ENCODE results near the gene HSPA12B.

HSPA12B gene, protein sequence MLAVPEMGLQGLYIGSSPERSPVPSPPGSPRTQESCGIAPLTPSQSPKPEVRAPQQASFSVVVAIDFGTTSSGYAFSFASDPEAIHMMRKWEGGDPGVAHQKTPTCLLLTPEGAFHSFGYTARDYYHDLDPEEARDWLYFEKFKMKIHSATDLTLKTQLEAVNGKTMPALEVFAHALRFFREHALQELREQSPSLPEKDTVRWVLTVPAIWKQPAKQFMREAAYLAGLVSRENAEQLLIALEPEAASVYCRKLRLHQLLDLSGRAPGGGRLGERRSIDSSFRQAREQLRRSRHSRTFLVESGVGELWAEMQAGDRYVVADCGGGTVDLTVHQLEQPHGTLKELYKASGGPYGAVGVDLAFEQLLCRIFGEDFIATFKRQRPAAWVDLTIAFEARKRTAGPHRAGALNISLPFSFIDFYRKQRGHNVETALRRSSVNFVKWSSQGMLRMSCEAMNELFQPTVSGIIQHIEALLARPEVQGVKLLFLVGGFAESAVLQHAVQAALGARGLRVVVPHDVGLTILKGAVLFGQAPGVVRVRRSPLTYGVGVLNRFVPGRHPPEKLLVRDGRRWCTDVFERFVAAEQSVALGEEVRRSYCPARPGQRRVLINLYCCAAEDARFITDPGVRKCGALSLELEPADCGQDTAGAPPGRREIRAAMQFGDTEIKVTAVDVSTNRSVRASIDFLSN

DNA sequence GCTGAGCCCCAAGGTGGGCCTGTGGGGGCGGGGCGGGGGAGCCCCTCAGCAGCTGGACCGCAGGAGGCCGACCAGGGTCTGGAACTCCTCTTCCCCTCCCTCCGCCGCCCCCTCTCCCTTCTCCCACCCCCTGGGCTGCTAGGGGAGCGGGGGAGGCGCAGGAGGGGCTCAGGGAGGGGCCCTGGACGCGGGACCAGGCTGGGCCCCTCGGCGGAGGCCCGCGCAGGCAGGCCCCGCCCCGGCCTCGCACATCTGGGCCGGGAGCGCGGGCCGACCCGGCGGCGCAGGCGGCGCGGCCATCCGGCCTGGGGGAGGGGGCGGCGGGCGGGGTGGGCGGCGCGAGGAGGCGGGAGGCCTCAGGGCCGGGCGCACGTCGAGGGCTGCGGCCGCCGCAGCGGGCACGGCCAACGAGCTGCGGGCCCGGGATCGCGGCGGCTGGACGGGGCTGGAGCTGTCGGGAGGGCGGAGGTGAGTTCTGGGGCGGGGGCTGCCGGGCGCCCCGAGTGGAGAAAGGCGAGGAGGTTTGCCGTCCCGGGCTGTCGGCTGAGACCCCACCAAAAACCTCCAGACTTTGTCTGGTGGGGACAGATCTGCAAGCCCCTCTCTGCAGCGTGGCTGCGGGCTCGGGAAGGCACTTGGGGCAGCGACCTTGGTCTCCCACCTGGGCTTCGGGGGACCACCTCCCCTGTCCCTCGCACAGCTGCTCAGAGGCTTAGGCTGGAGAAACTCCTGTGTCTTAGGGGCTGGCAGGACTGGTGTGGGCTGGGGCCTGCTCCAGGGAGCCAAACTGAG lies at the start of gene HSPA12B:
Gene HSPA12B, plus strand, starts transcription at position 359 of the 792 bp plus-strand sequence. CDS start 5,990 bp downstream, outside the sequence.
- DNase-seq (ENCODE audit: low read depth): no peak

GRCh38 chr20:3685341-3685740 lies 47.1 kb upstream of the HSPA12B start:
- DNase-seq (ENCODE audit: low read depth): no peak

- no peak for DNase-seq (ENCODE audit: low read depth)
Measured at GRCh38 chr20:3686421-3686820, 46.1 kb upstream of the HSPA12B start.

- peak; percentile 31 for DNase-seq (ENCODE audit: low read depth)
Measured at GRCh38 chr20:3686867-3687321, 45.6 kb upstream of the HSPA12B start.

DNA sequence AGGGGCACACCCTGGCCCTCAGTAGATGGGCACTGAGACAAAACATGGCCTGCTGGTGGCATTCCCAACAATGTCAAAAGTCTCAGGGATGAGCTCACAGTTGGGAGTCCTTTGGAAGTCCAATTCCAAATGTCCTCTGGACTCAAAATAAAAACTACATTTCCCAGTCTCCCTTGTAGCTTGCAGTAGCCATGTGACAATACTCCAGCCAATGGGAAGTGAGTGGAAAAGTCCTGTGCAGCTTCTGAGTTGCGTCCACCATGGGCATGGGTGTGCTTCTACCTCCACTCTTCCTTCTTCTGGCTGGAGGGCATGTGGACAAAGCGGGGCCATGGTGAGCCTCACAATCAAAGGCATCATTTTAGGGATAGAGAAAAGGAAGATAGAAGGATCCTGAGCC lies 44.8 kb upstream of the HSPA12B start:
- DNase-seq (ENCODE audit: low read depth): no peak

GRCh38 chr20:3689978-3690377 lies 42.5 kb upstream of the HSPA12B start:
- no peak for DNase-seq (ENCODE audit: low read depth)

DNA sequence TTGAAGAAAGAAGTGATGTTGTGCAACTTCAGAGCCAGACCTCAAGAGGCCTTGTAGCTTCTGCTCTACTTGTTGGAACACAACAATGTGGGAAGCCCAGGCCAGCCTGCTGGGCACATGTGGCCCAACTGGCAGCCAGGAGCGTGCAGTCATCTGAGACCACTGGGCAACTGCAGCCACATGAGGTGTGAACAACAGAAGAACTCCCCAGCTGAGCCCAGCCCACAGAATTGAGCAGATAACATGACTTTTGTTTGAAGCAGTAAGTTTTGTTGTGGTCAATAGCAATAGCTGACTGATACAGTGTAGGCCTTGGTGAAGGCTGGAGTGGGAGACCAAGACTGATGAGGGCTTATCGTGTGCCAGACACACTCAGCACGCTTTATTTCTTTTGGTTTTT lies 42.1 kb upstream of the HSPA12B start:
- no peak for DNase-seq (ENCODE audit: low read depth)

GRCh38 chr20:3691306-3691705 lies 41.2 kb upstream of the HSPA12B start:
- no peak for DNase-seq (ENCODE audit: low read depth)

DNA sequence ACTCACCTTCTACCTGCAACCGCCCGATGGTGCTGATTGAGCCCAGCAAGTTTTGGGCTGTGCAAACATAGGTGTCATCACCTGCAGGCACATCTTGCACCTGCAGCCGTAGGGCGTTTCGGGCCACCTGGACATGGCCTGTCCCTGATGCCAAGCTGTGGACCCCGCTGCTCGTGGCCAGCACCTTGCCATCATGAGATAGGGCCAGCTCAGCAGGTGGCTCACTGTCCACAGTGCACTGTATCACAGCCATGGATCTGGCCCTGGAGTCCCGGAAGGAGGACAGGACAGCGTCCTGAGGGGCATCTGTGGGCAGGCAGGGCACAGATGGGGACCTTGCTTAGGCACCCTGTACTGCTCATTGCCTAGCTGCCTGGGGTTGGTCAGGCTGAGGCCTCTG lies 40.6 kb upstream of the HSPA12B start:
- DNase-seq (ENCODE audit: low read depth): no peak

DNA sequence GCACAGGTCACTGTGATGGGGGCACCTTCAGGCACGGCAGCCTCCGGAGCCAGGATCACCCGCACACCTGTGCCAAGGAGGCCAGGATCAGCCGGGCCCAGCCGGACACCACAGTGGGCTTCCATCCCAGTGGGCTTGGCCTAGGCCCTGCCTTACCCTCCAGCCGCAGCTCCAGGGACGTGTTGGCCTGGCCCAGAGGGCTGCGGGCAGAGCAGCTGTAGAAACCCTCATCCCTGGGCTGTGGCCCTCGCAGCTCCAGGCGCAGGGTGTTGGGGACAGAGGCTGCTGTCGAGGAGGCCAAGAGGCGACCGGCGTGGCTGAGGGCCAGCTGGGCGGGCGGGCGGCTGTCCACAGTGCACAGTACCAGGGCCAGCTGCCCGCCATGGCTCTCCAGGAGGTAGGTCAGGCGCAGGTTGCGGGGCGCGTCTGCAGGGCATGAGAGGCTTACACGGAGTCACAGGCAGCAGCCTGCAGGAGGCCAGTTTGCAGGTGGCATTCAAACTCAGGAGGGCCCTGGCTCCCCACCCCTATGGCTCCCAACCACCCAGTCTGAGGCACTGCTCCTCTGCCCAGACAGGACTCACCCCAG lies 39.7 kb upstream of the HSPA12B start:
- DNase-seq (ENCODE audit: low read depth): no peak

GRCh38 chr20:3693376-3693775 lies 39.1 kb upstream of the HSPA12B start:
- no peak for DNase-seq (ENCODE audit: low read depth)

GRCh38 chr20:3694864-3695263 lies 37.6 kb upstream of the HSPA12B start:
- DNase-seq (ENCODE audit: low read depth): no peak

GRCh38 chr20:3696200-3696599 lies 36.3 kb upstream of the HSPA12B start:
- no peak for DNase-seq (ENCODE audit: low read depth)

DNA sequence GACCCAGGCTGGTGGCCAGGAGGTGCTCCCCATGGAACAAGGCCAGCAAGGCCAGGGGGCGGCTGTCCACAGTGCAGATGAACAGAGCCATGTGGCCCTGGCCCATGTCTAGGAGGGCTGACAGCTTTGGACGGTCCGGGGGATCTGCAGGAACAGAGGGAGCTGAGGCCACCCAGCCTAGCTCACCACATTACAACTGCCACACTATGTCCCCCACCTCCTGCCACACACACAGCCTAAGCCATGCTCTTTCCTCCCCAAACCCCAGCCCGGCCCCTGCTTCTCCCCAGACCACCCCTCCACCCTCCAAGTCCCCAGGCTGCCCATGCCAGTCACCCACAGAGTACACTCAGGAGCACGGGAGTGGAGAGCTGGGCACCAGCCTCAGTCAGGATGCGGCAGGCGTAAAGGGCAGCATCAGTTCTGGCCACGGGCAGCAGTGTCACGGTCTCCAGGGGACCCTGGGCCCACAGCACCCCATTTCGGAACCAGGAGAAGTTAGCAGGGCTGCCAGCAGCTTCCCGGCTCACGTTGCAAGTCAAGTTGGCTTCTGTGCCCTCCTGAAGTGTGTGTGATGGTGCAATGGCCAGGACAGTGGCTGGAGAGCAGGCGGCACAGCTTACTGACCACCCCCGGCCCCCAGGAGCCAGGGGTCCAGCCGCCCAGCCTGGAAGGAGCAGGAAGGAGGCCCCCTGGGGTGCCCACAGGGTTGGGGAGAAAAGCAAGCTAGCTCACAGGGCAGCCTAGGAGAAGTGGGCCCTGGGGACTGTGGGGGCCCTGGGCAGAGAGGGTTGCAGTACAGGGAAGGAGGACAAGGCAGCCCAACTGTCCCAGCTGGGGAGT lies 35.5 kb upstream of the HSPA12B start:
- no peak for DNase-seq (ENCODE audit: low read depth)

DNA sequence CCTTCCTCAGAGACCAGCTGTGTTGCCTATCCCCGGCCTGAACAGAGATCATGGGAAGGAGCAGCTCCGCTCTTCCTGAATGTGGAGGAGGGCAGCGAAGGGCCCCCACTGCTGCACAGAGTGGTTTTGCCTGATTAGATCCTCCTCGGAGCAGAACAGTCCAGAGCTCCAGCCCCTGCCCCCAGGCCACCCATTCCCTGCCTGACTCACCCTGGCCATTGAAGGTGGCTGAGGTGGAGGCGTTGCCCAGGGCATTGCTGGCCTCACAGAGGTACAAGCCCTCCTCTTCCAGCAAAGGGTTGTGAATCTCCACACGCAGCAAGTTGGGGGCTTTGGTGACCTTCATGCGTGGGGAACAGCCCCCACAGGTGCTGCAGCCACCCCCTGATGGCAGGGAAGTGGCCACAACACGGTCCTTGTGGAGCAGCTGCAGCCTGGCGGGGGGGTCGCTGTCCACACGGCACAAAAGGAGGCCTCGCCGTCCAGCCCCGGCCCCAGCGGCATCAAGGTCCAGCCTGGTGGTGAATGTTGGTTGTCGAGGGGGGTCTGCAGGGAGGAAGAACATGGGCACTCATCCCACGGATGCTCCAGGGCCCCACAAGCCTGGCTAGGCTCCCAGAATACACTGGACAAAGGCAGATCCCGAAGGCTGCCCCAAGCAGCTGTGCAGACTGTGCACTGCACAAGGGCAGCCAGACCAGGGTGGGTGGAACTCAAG lies 34.7 kb upstream of the HSPA12B start:
- DNase-seq (ENCODE audit: low read depth): no peak

- DNase-seq (ENCODE audit: low read depth): no peak
Measured at GRCh38 chr20:3698591-3699001, 33.9 kb upstream of the HSPA12B start.

- DNase-seq (ENCODE audit: low read depth): no peak
Measured at GRCh38 chr20:3699037-3699436, 33.4 kb upstream of the HSPA12B start.

DNA sequence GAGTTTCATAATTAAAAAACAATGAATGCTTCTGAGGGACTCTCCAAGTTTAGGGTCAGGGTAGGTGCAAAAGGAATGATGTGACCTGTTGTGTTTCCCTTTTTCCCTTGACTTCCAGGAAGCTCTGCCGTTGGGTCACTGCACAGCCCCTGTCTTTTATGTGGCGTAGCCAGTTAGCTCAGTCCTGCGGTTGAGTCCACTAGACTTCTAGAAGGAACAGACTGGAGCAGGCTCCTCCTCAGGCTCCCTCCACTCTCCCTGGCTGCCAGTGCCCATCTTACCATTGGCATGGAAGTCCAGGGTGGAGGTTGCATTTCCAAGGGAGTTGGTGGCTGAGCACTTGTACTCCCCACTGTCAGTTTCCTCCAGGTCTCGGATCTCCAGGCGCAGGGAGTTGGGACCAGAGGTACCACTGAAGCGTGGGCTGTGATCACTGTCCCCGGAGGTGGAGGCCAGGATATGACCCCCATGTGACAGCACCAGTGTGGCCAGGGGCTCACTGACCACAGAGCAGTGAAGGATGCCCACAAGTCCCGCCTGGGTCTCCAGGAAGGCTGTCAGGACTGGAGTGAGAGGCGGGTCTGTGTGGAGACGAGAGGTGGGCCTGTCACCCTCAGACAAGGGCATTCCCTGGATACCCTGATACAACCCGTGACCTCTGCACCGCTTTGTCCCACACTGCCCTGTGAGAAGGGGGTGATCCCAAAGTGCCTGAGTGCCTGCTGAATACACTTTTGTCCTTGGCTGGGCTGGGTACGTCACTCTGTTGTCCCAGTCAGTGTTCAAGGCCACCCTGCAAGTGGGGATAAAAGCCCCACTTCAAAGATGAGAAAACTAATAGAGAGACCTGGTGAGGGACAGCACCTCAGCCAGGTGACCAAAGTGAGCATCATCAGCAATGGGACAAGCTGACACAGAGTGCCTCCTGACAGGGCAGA lies 31.2 kb upstream of the HSPA12B start:
- DNase-seq (ENCODE audit: low read depth): no peak

DNA sequence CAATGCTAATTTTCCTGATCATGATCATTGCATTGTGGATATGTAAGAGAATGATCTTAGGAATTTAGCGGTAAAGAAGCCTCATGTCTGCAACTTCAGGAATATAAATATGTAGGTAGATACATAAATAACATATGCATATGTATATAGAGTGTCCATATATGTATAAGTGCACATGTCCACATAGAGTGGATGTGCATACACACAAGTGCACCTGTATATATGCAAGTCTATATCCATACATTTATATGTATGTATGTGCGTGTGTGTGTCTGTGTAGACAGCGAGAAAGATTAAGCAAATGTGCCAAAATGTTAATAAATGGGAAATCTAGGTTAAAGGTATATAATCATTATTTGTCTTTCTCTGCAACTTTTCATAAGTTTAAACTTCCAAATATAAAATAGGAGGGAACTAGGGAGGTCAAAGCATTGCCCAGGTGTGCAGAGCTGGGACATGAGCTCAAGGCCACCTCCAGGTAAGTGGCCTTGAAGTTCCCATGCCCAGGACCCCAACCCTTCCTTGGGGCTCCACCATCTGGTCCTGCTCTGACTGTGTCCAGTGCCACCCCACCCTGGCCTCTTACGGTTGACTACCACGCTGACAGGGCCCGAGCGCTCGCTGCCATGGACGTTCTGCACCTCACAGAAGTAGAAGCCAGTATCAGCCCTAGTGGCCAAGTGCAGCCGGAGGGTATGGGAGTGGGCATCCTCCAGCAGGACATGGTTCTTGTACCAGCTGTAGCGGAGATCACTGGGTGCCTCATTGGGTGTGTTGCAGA lies 29.7 kb upstream of the HSPA12B start:
- no peak for DNase-seq (ENCODE audit: low read depth)
